NT2/D1 (cell line): ENCODE results near the gene TECPR2.

Experiments
- SUZ12 ChIP-seq: IDR thresholded peaks from 2 replicates; pipeline ENCODE4 v1.6.1; 2011; ENCODE audit not compliant: insufficient read length, insufficient read depth; ENCODE audit errors: extremely low read depth
- YY1 ChIP-seq: IDR thresholded peaks from 2 replicates; pipeline ENCODE4 v1.6.1; 2011; ENCODE audit not compliant: insufficient read length, insufficient read depth
- ZNF274 ChIP-seq: IDR thresholded peaks from 2 replicates; pipeline ENCODE4 v1.6.1; 2011; ENCODE audit warnings: mild to moderate bottlenecking, low read depth, low read length

DNA sequence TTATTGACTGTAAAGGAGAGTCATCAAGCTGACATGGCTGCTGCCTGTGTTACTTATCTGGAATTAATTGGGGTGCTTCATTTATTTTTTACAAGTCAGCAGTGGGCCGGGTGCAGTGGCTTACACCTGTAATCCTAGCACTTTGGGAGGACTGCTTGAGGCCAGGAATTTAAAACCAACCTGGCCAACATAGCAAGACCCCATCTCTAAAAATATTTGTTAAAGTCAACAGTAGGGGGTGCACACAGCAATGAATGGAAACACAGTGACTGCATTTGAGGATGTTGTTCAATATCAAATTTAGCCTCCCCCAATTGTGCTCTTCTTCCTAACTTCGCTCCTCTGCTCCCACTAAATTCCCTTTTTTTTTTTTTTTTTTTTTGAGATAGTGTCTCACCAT is 94.8 kb downstream of the TECPR2 start:
- TF ChIP-seq YY1 (no peak), ZNF274 (no peak), SUZ12 (no peak)
